ENCODE data around the gene LBH. TPM values are rescaled to one million over a fixed set of nuclear protein-coding genes. Genes with fewer than 3 reads are reported as not detected.

The LBH gene
- total and polyA plus RNA-seq, 7 donors: 6.5 to 15.5 (median 11.1) TPM

DNA sequence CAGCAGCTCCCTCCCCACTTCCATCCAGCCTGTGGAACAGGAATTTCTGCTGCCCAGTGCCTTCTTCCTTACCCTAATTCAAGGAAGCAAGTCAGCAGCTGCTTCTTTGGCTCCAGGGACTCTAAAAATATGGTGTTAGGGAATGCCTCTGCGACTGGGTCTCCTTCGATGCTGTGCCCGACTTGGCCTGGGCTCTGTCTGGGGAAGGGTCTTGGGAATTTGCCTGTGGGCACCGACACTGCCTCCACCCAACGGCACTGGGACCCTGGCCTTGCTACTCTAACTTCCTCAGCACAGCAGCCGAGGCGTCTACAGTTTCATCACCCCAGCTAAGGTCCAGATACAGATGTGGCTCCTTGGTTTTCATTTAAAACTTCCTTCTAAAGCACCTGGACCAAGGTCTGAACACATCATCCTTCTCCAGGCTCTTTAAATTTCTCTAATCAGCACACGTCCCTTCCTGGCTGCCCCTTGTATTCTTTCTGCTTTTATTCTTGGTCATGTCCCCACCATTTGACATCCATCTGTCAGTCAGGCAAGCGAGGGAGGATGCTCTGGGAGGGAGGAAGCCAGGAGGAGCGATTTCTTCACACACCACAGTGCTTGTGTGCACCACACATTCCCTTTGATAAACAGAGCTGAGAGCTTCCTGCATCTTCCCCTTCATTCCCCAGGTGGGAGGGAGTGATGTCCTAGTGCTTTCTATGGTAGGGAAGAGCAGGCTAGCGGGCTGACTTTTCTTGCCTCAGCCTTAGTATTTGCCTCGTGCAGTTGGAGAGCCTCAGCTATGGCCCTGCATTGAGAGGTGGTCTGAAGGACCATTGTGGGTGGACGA is 6.8 kb downstream of the LBH start:
- TF ChIP-seq, protein P1, sequence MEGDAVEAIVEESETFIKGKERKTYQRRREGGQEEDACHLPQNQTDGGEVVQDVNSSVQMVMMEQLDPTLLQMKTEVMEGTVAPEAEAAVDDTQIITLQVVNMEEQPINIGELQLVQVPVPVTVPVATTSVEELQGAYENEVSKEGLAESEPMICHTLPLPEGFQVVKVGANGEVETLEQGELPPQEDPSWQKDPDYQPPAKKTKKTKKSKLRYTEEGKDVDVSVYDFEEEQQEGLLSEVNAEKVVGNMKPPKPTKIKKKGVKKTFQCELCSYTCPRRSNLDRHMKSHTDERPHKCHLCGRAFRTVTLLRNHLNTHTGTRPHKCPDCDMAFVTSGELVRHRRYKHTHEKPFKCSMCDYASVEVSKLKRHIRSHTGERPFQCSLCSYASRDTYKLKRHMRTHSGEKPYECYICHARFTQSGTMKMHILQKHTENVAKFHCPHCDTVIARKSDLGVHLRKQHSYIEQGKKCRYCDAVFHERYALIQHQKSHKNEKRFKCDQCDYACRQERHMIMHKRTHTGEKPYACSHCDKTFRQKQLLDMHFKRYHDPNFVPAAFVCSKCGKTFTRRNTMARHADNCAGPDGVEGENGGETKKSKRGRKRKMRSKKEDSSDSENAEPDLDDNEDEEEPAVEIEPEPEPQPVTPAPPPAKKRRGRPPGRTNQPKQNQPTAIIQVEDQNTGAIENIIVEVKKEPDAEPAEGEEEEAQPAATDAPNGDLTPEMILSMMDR (IDR thresholded peaks at IDR 0.05): no peak
- intact Hi-C loops (cut with DNase I): loop anchor here in 1 of 2 donors (10.0 kb wide), 2 partner anchors 107 to 177 kb away; no protein-coding TSS in a partner anchor
- Histone ChIP-seq H3K27me3 (ENCODE audit: insufficient read depth in 3 of 3, low read length in 2 of 3) (peaks cover 0 to 31% (median 8%) of the 10 kb centered on the region in 3 donors), H3K4me3 (peak overlapping the region; percentile 22), H3K4me1 (no peaks in the 10 kb centered on the region), H3K9me3 (no peaks in the 10 kb centered on the region), H3K36me3 (ENCODE audit: insufficient read depth in 1 of 2, low read depth in 1 of 2) (no peaks in the 10 kb centered on the region), H3K27ac (peak overlapping the region; percentile 30)
- 73 to 79% (median 75%) methylated on average over 13 of the region's 13 CpGs for WGBS, 3 donors
- ATAC-seq (no peak), DNase-seq (no peak)

DNA sequence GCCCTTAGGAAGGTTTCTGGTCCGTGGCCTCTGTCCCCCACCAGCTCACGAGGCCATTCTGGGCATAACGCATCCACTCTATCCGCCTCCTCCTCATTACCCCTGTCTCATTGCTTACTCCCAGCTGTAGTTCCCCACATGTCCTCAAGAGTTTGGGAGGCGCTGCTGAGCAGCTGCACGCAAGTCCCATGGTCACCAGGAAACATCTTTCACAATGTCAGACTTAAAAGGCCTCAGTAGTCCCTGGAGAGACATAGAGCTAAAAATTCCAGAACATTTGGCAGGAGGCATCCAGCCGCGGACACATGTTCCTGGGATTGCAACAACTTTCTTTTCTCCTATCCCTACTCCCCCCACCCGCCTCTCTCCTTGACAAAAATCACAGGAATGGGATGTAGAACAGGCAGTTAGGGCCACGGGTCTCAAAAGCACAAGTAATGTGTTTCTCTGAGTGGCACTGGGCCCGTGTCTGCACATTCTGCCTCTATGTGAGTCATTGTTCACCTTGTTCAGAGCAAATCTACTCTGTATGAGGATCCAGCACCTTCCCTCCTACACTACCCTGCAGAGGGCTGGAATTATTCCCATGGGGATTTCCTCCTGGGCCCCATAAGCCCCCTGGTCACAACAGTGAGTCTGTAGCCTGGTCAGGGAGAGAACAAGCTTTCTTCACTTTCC is 8.1 kb downstream of the LBH start:
- intact Hi-C loops (cut with DNase I): loop anchor here in 1 of 2 donors (10.0 kb wide), 2 partner anchors 105 to 175 kb away; no protein-coding TSS in a partner anchor
- Histone ChIP-seq H3K27me3 (ENCODE audit: insufficient read depth in 3 of 3, low read length in 2 of 3) (peaks cover 0 to 19% (median 3%) of the 10 kb centered on the region in 3 donors), H3K27ac (peak overlapping the region; percentile 11), H3K9me3 (no peaks in the 10 kb centered on the region), H3K4me1 (no peaks in the 10 kb centered on the region), H3K4me3 (peak overlapping the region; percentile 10), H3K36me3 (ENCODE audit: insufficient read depth in 1 of 2, low read depth in 1 of 2) (no peaks in the 10 kb centered on the region)
- ATAC-seq (peak; percentile 79 to 84 (median 80)), DNase-seq (peak; percentile 76 to 86)
- TF ChIP-seq, protein P1 (IDR thresholded peaks at IDR 0.05): peak; percentile 89
- 44 to 49% (median 46%) methylated on average over 11 of the region's 11 CpGs for WGBS, 3 donors

GRCh38 chr2:30239986-30240752 is 8.8 kb downstream of the LBH start:
- Histone ChIP-seq H3K27me3 (ENCODE audit: insufficient read depth in 3 of 3, low read length in 2 of 3) (peaks cover 0 to 12% (median 0%) of the 10 kb centered on the region in 3 donors), H3K27ac (peak overlapping the region; percentile 2), H3K9me3 (no peaks in the 10 kb centered on the region), H3K4me3 (peak overlapping the region; percentile 10), H3K36me3 (ENCODE audit: insufficient read depth in 1 of 2, low read depth in 1 of 2) (no peaks in the 10 kb centered on the region), H3K4me1 (no peaks in the 10 kb centered on the region)
- DNase-seq (peak; percentile 35 to 64), ATAC-seq (peak; percentile 40 to 75 (median 57))
- TF ChIP-seq, protein P1 (IDR thresholded peaks at IDR 0.05): no peak
- WGBS, 3 donors: 55 to 63% (median 61%) methylated on average over 12 of the region's 12 CpGs
- intact Hi-C loops (cut with DNase I): loop anchor here in 1 of 2 donors (10.0 kb wide), 2 partner anchors 105 to 175 kb away; no protein-coding TSS in a partner anchor

- DNase-seq (no peak), ATAC-seq (no peak)
- Histone ChIP-seq H3K4me3 (no peak overlapping the region), H3K27me3 (ENCODE audit: insufficient read depth in 3 of 3, low read length in 2 of 3) (no peaks in the 10 kb centered on the region), H3K4me1 (no peaks in the 10 kb centered on the region), H3K27ac (no peak overlapping the region), H3K36me3 (ENCODE audit: insufficient read depth in 1 of 2, low read depth in 1 of 2) (no peaks in the 10 kb centered on the region), H3K9me3 (no peaks in the 10 kb centered on the region)
- TF ChIP-seq, protein P1 (IDR thresholded peaks at IDR 0.05): no peak
- intact Hi-C loops (cut with DNase I): no loop called here
- 93 to 98% (median 96%) methylated on average over 3 of the region's 3 CpGs for WGBS, 3 donors
Observed at GRCh38 chr2:30243231-30243630, 11.9 kb downstream of the LBH start.
